Fibroblast of skin of left biceps (primary cell): Measurements from ENCODE around the gene SIM2.

ENCODE experiments used
- DNase-seq, 2 experiments: peaks; one replicate each; pipeline ENCODE4 v3.0.0-alpha.2; 2013; ENCODE audit warnings: low read depth in 2 of 2

The SIM2 gene

GRCh38 chr21:36734367-36735200 lies 35.7 kb downstream of the SIM2 start:
- no peak for DNase-seq

- no peak for DNase-seq
Observed at GRCh38 chr21:36735201-36735515, 36.2 kb downstream of the SIM2 start.

- no peak for DNase-seq
Observed at GRCh38 chr21:36735724-36736320, 36.9 kb downstream of the SIM2 start.

- DNase-seq: no peak
Observed at GRCh38 chr21:36738489-36739126, 39.7 kb downstream of the SIM2 start.

- DNase-seq: no peak
Observed at GRCh38 chr21:36741506-36741905, 42.6 kb downstream of the SIM2 start.

GRCh38 chr21:36743008-36743407 lies 44.1 kb downstream of the SIM2 start:
- no peak for DNase-seq

GRCh38 chr21:36743446-36743845 lies 44.5 kb downstream of the SIM2 start:
- DNase-seq: no peak

- DNase-seq: no peak
Observed at GRCh38 chr21:36744190-36744559, 45.3 kb downstream of the SIM2 start.

GRCh38 chr21:36744560-36745231 lies 45.8 kb downstream of the SIM2 start:
- DNase-seq: no peak

GRCh38 chr21:36745459-36745858 lies 46.5 kb downstream of the SIM2 start:
- no peak for DNase-seq

GRCh38 chr21:36747041-36747814 lies 48.3 kb downstream of the SIM2 start:
- DNase-seq: no peak

GRCh38 chr21:36747815-36748383 lies 49.0 kb downstream of the SIM2 start:
- no peak for DNase-seq

- DNase-seq: peak in 1 of 2 experiments; percentile 10
Observed at GRCh38 chr21:36749935-36750575, 51.1 kb downstream of the SIM2 start.

GRCh38 chr21:36750576-36750959 lies 51.7 kb downstream of the SIM2 start:
- no peak for DNase-seq

- no peak for DNase-seq
Observed at GRCh38 chr21:36751383-36751782, 52.5 kb downstream of the SIM2 start.

- peak in 1 of 2 experiments; percentile 13 for DNase-seq
Observed at GRCh38 chr21:36753556-36753955, 54.6 kb downstream of the SIM2 start.

- no peak for DNase-seq
Observed at GRCh38 chr21:36754241-36754898, 55.5 kb downstream of the SIM2 start.

- no peak for DNase-seq
Observed at GRCh38 chr21:36756527-36756926, 57.6 kb downstream of the SIM2 start.

GRCh38 chr21:36757196-36757595 lies 58.3 kb downstream of the SIM2 start:
- DNase-seq: no peak

- DNase-seq: no peak
Observed at GRCh38 chr21:36759348-36760083, 60.6 kb downstream of the SIM2 start.
